ENCODE measurements around the gene CHGA. TPM values are rescaled to one million over a fixed set of nuclear protein-coding genes. Genes with fewer than 3 reads are reported as not detected.

CHGA gene
- total RNA-seq, 2 donors from 2014 or later: not detected

DNA sequence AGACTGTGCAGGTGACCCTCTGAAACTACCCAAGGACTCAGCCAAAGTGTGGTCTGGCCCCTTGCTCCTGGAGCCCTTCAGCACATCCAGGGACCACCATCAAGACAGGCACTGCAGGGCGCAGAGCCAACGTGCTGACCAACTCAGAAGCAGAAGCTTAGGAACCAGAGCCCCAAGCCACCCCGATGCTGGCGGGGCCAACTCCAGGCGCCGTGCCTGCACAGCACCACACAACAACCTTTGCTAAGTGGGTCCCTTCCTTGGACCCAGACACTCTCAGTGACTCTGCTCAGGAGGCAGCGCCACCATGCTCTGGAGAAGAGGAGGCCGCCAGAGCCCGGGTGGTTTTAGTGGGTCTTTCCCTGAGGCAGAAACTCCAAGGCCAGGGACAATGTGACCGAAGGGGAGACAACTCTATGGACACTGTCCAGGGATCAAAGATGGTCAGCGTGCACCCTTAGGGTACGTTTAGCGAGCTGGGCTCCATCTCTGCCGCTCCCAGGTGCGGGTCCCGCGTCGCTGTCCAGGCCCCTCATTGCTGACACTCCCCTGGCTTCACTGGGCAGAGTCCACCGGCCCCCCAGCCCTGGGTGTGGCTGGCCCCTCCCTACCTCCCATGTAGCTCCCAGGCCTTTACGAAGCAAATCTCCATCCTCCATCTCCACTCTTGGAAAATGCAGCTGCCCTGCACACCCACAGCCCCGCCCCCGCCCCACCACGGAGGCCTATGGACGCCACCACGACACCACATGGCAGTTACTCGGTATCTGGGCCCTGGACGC is 16.1 kb downstream of the CHGA start:
- Mint-ChIP-seq H3K27ac (no peak overlapping the region), H3K9me3 (no peaks in the 10 kb centered on the region), H3K4me3 (no peak overlapping the region), H3K4me1 (ENCODE audit: low read depth in 2 of 2) (no peaks in the 10 kb centered on the region), H3K27me3 (no peaks in the 10 kb centered on the region), H3K36me3 (no peaks in the 10 kb centered on the region)
- no peak for DNase-seq (ENCODE audit: low spot score)
- ATAC-seq: no peak

DNA sequence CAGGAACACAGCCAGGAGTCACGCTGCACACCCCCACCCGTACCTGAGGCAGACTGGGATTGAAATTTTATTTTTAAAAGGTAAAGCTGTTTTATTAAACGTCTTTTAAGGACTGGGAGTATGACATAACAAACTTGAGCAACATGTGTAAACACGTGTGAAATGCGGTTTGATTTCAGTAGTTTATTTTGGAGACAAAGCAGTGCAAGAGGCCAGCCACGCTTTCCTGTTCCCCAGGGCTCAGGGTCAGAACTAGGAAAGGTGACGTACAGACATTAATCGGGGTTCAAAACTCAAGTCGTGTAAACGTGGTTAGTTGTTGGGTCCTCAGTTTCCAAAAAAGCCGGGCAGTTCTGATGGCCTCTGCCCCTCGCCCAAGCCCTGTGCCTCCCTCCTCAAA is 16.7 kb downstream of the CHGA start:
- Mint-ChIP-seq H3K36me3 (no peaks in the 10 kb centered on the region), H3K9me3 (no peaks in the 10 kb centered on the region), H3K27me3 (no peaks in the 10 kb centered on the region), H3K4me3 (no peak overlapping the region), H3K27ac (no peak overlapping the region), H3K4me1 (ENCODE audit: low read depth in 2 of 2) (no peaks in the 10 kb centered on the region)
- ATAC-seq (no peak), DNase-seq (ENCODE audit: low spot score) (no peak)

DNA sequence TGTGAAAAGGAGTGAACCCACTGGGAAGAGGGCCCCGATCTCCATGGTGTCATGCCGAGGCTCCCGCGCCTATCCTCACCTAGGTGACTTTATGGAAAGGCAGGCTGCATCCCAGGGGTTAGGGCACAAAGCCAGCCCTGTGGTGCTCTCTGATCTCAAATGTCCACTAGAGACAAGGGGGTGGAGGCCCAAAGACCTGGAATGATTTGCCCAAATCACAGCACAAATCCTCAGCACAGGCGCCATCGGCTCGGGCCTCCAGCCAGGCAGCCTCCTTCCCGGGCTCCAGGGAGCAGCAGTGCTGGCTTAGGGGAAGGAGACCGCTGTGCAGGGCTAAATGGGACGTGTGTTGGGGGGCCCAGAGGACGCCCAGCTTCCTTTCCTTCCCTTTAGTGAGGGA is 17.6 kb downstream of the CHGA start:
- no peak overlapping the region for H3K27ac Mint-ChIP-seq

DNA sequence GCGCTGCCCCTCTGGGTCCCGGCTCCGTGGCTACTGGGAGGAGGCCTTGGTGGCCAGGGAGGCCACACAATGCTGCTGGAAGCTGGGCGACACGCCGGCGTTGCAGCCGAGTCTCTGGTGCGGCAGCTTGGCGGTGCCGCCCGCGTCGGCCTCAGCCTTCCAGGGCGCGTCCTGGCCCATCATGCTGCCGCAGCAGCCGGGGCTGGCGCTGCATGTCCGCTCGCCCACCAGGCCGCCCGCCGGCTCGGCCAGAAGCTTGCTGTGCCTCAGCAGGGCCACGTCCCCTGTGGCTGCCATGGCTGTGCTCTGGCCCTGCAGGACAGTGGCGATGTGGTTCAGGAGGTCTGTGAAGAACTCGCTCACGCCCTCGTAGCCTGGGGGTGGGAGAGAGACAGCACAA is 18.6 kb downstream of the CHGA start:
- no peak for DNase-seq (ENCODE audit: low spot score)
- Mint-ChIP-seq H3K4me1 (ENCODE audit: low read depth in 2 of 2) (no peaks in the 10 kb centered on the region), H3K9me3 (no peaks in the 10 kb centered on the region), H3K27me3 (no peaks in the 10 kb centered on the region), H3K36me3 (no peaks in the 10 kb centered on the region), H3K27ac (no peak overlapping the region), H3K4me3 (no peak overlapping the region)
- no peak for ATAC-seq

More for the DNA sequence above, 17.6 kb downstream of the CHGA start:
- Mint-ChIP-seq H3K9me3 (no peaks in the 10 kb centered on the region), H3K4me3 (no peak overlapping the region), H3K4me1 (ENCODE audit: low read depth in 2 of 2) (no peaks in the 10 kb centered on the region), H3K27me3 (no peaks in the 10 kb centered on the region), H3K36me3 (no peaks in the 10 kb centered on the region)
- ATAC-seq: no peak
- DNase-seq (ENCODE audit: low spot score): no peak

DNA sequence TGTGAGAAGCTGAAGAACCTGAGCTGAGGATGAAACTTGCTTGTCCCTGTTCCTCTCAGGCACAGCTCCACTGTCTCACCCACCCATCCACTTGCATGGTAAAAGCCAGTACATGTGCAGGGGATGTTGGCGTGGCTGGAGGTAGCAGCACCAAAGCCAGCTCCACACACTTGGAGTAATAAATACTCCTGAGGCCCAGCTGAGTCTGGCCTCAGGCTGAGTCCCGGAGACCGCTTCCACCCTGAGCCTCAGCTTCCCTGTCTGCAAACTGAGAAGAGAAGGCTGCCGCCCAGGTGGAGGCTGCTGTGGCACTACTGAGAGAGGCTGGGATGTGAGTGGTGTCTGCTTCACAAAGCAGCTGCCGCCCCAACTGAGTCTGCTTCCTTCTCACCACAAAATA is 19.2 kb downstream of the CHGA start:
- Mint-ChIP-seq H3K4me3 (no peak overlapping the region), H3K9me3 (no peaks in the 10 kb centered on the region), H3K4me1 (ENCODE audit: low read depth in 2 of 2) (no peaks in the 10 kb centered on the region), H3K27me3 (no peaks in the 10 kb centered on the region), H3K27ac (no peak overlapping the region), H3K36me3 (no peaks in the 10 kb centered on the region)
- ATAC-seq: no peak
- DNase-seq (ENCODE audit: low spot score): no peak

DNA sequence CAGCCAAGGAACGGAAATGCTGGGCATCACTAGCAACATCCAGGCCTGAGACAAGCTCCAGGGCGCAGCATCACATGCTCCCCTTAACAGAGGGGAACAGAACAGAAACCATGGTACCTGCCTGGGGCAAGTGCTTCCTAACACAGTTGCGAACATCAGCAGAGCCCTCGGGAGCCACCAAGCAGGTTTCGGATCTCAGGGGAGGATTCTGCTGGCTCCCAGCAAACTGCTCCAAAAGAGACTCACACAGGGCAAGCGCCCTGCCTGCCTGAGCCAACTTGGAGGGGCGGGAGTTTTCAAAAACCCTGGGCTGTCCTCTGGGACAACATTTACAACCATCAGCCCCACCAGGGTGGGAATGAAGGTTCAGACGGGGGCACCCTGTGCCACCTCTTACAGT is 19.6 kb downstream of the CHGA start:
- no peaks in the 10 kb centered on the region for H3K27me3 Mint-ChIP-seq
- no peaks in the 10 kb centered on the region for H3K36me3 Mint-ChIP-seq
- no peaks in the 10 kb centered on the region for H3K4me1 Mint-ChIP-seq (ENCODE audit: low read depth in 2 of 2)
- no peak overlapping the region for H3K27ac Mint-ChIP-seq
- no peak overlapping the region for H3K4me3 Mint-ChIP-seq
- no peak for DNase-seq (ENCODE audit: low spot score)
- no peak for ATAC-seq
- H3K9me3 Mint-ChIP-seq: no peaks in the 10 kb centered on the region

DNA sequence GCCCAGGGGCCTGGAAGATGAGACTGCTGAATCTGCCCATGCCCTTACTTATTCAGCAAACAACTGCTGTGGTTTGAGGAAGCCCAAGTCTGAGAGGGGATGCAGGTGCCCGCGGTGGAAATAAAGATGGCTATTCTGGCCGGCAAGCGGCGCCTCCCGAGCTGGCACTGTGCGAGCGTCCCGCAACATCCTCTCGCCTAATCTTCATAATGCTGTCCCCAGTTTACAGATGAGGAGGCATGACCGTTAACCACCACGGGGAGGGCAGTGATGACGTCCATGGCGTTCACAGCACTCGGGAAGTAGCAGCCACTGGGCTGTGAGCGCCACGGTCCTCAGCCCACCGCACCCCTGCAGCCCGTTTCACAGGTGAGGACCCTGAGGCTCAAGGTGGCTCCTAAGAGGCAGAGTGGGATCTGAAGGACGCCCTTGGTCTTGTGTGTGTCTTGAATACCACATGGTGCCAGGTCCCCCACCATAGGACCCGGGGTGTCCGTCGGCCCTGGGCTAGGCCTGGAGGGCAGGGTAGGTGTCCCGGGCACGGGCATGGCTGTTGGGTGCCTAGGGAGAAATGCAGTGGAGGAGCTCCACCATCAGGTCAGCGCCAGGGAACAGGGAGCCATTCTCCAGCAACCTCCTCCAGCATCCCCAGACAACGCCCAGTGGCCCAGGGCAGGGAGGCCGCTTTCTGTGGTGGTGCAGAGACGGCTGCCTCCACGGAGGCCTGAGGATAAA is 20.2 kb downstream of the CHGA start:
- Mint-ChIP-seq H3K36me3 (no peaks in the 10 kb centered on the region), H3K9me3 (no peaks in the 10 kb centered on the region), H3K4me1 (ENCODE audit: low read depth in 2 of 2) (no peaks in the 10 kb centered on the region), H3K27ac (no peak overlapping the region), H3K4me3 (no peak overlapping the region), H3K27me3 (no peaks in the 10 kb centered on the region)
- no peak for DNase-seq (ENCODE audit: low spot score)
- no peak for ATAC-seq

DNA sequence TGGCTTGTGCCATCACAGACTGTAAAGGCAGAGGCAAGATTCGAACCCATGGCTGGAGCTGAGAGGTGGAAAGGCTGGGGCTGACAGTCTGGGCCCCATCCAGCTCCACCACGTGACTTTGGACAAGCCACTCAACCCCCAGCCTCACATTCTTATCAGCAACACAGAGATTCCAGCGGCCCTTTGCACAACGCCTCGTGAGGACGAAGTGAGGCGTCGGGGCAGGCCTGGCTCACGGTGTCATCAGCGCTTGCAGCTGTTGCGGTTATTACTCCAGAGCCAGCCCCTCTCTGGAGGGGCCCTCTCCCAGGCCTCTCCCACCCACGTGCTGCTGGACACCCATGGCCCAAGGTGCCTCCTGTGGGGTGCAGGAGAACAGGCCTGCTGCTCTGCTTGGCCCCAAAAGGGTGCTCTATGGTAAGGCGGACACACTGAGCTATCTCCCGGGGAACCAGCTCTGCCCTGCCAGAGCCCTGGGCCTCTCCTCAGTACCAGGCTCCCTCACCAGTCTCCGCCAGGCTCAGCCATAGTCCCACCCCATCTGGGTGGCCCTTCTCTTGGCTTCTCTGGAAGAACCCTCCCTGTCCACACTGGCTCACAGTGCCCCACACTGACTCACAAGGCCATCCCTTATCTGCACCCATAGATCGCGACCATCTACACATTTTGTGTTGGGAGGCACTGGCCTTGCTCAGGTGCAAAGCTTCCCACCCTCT is 21.1 kb downstream of the CHGA start:
- Mint-ChIP-seq H3K27me3 (no peaks in the 10 kb centered on the region), H3K4me3 (no peak overlapping the region), H3K9me3 (no peaks in the 10 kb centered on the region), H3K36me3 (no peaks in the 10 kb centered on the region), H3K4me1 (ENCODE audit: low read depth in 2 of 2) (no peaks in the 10 kb centered on the region), H3K27ac (no peak overlapping the region)
- ATAC-seq (no peak), DNase-seq (ENCODE audit: low spot score) (no peak)

DNA sequence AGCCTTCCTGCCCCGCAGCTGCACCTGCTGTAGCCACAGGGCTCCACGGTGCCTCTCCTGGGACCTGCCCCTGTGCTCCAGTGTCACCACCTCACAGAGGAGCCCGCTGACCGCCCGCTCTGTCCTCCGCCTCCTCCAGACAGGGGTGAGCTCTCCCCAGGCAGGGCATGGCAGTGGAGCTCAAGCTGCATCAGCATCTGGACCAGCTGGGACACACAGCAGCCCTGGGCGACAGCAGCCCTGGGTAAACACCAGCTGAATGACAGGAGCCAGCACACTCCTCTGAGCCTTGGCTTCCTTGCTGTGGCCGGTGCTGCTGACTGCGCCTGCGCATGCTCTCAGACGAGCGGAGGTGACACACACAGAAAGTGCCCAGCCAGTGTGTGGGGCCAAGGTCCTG is 22.0 kb downstream of the CHGA start:
- no peaks in the 10 kb centered on the region for H3K27me3 Mint-ChIP-seq
- H3K27ac Mint-ChIP-seq: no peak overlapping the region

DNA sequence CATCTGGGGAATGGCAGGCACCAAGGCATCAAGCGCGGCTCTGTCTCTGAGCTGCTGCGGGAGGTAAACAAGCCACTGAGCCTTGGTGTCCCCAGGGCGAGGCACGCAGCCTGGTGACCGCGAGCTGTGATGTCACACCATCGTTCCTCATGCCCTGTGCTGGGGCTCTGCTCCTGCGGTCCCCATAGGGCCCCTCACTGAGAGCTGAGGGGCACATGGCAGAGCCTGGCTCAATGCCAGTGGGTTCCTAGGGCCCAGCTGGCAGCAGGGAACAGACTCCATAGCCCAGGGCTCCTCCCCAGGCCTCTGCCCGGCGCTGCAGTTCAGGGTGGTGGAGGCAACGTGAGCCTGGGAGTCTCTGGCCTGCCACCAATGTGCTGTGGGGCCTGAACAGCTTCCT is 22.6 kb downstream of the CHGA start:
- no peaks in the 10 kb centered on the region for H3K4me1 Mint-ChIP-seq (ENCODE audit: low read depth in 2 of 2)
- DNase-seq (ENCODE audit: low spot score): no peak
- ATAC-seq: no peak
- no peak overlapping the region for H3K27ac Mint-ChIP-seq
- H3K9me3 Mint-ChIP-seq: no peaks in the 10 kb centered on the region
- no peak overlapping the region for H3K4me3 Mint-ChIP-seq
- no peaks in the 10 kb centered on the region for H3K27me3 Mint-ChIP-seq
- H3K36me3 Mint-ChIP-seq: no peaks in the 10 kb centered on the region

More for the DNA sequence above, 22.0 kb downstream of the CHGA start:
- Mint-ChIP-seq H3K36me3 (no peaks in the 10 kb centered on the region), H3K4me3 (no peak overlapping the region), H3K9me3 (no peaks in the 10 kb centered on the region), H3K4me1 (ENCODE audit: low read depth in 2 of 2) (no peaks in the 10 kb centered on the region)
- no peak for DNase-seq (ENCODE audit: low spot score)
- no peak for ATAC-seq

DNA sequence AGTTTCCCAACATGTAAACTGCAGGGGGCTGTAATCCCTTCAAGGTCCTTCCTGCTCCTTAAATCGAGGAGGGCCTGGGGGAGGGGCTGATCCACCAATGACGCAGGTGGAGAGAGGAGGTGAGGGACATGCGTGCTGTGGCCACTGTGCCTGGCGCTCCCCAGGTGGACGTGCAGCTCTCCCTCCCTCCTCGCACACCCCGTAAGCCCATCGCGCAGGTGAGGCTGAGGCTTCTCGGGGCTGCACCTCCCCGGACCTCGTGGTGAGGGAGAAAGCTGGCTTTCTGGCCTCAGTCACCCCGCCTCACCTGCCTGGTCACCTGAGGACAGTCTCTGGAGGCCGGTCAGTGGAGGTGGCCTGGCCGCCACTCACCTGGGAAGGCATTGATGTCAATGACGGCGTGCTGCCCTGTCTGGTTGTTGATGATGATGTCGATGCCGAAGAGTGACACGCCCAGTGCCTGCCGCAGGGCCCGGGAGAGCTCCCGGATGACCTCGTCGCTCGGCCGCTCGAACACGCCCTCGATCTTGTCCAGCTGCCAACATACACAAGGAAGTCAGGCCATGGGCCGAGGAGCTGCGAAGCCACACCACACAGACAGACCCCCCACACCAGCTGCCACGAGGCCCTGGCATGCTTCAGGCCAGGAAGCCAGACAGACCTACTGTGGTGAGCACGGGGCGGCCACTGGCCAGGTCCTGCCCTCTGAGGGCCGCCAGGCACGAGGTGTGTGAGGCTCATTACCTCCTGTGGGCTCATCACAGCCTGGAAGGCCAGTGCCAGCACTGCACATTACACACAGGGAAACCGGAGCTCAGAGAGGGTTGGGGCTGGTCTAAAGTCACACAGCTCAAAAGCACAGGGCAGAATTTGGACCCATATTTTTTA is 23.3 kb downstream of the CHGA start:
- H3K27ac Mint-ChIP-seq: peak overlapping the region in 1 of 2 donors; percentile 33
- no peak overlapping the region for H3K4me3 Mint-ChIP-seq
- no peaks in the 10 kb centered on the region for H3K4me1 Mint-ChIP-seq (ENCODE audit: low read depth in 2 of 2)
- no peaks in the 10 kb centered on the region for H3K36me3 Mint-ChIP-seq
- DNase-seq (ENCODE audit: low spot score) (no peak), ATAC-seq (no peak)
- H3K9me3 Mint-ChIP-seq: no peaks in the 10 kb centered on the region
- no peaks in the 10 kb centered on the region for H3K27me3 Mint-ChIP-seq

DNA sequence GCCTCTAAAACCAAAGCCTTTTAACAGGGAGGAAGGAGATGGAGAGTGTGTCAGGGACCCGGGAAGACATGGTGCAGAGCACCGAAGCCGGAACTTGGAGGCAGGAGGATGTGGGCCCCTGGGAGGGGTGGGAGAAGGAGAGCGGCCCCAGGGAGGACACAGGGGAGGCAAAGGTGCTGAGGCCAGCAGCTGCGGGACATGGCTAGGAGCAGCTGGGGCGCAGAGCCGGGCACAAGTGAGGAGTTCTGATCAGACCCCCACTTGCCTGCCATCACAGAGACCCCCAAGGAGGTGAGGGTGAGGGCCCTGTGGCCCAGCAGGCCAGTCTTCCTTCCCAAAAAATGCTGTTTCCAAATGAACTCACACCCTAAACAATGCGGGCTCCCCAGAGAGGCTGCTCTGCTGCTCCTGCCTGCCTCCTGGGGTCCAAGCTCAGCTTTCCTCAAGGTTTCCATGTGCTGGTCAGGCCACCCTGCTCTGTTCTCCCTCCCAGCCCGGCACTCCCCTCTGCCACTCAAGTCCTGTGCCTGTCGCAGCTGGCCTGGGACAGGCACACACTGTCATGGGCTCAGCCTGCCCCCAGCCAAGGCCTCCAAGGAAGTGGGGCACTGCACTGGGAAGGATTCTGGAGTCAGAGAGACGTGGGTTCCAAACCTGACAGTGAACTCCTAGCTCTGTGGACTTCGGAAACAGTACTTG is 24.0 kb downstream of the CHGA start:
- Mint-ChIP-seq H3K9me3 (no peaks in the 10 kb centered on the region), H3K27ac (no peak overlapping the region), H3K36me3 (no peaks in the 10 kb centered on the region), H3K4me1 (ENCODE audit: low read depth in 2 of 2) (peaks cover 2 to 3% of the 10 kb centered on the region in 2 donors), H3K27me3 (no peaks in the 10 kb centered on the region), H3K4me3 (no peak overlapping the region)
- DNase-seq (ENCODE audit: low spot score) (no peak), ATAC-seq (no peak)

DNA sequence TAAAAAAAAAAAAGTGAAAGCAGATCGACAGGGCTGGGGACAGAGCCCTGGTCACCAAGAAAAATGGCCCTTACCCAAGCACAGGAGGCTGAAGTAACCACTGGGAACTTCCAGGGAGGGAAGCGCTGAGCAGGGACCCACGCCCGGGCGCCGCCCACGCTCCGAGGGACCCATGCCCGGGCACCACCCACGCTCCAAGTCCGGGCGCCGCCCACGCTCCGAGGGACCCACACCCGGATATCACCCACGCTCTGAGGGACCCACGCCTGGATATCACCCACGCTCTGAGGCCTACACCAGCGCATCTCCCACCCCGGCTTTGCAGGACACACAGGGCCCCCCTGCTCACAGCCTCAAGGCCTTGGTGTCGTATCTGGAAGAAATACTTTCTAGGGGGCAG is 25.7 kb downstream of the CHGA start:
- Mint-ChIP-seq H3K4me1 (ENCODE audit: low read depth in 2 of 2) (peaks cover 4 to 6% of the 10 kb centered on the region in 2 donors), H3K27me3 (no peaks in the 10 kb centered on the region), H3K4me3 (no peak overlapping the region), H3K9me3 (no peaks in the 10 kb centered on the region), H3K36me3 (no peaks in the 10 kb centered on the region), H3K27ac (no peak overlapping the region)
- DNase-seq (ENCODE audit: low spot score) (no peak), ATAC-seq (no peak)
